Testis (tissue), 3 donors: Measurements from ENCODE around the gene HORMAD1. TPM values are rescaled to one million over a fixed set of nuclear protein-coding genes. Genes with fewer than 3 reads are reported as not detected.

Experiments
- DNase-seq: peaks from one replicate; pipeline ENCODE4 v3.0.0-alpha.2; 2019
- H3K27ac ChIP-seq, 2 donors: fragments of 200-600 bp; sonication (generic); one replicate each; pipeline ENCODE4 v1.5.1; 2019
- H3K27me3 ChIP-seq: fragments of 200-600 bp; sonication (generic); one replicate; pipeline ENCODE4 v1.5.1; 2019
- H3K36me3 ChIP-seq: fragments of 200-600 bp; sonication (generic); one replicate; pipeline ENCODE4 v1.5.1; 2017; ENCODE audit warnings: low read depth; ENCODE audit errors: missing control alignments
- H3K4me1 ChIP-seq: fragments of 200-600 bp; sonication (generic); one replicate; pipeline ENCODE4 v1.5.1; 2019
- H3K4me3 ChIP-seq, 2 donors: fragments of 200-600 bp; sonication (generic); one replicate each; pipeline ENCODE4 v1.5.1; 2017 to 2019
- H3K9me3 ChIP-seq: fragments of 200-600 bp; sonication (generic); one replicate; pipeline ENCODE4 v1.5.1; 2017
- POLR2A ChIP-seq: fragments of 450-650 bp; IDR thresholded peaks from one replicate; pipeline ENCODE4 v1.6.1; 2017; ENCODE audit warnings: antibody characterized with exemption, mild to moderate bottlenecking, moderate library complexity
- WGBS, 2 donors: methylation state at CpG; one replicate each; pipeline ENCODE4 v1.1.5; 2018; 5-methylcytosine and 5-hydroxymethylcytosine counted together
- intact Hi-C: fragments of 100-400 bp; cut with DNase I; formaldehyde crosslinking; loops from one replicate; pipeline ENCODE4 v1.15.1; 2023; ENCODE audit warnings: low total_unique reads
- polyA plus RNA-seq: library from polyadenylated mRNA; stranded (reverse); fragments of 350-450 nt; fragmentation: Illumina TruSeq; extraction: RNeasy Lipid Tissue Mini Kit (QIAGEN cat#74804); gene quantifications from one replicate; pipeline ENCODE4 v1.2.3, GENCODE V29; 2014; ENCODE audit warnings: low read depth, low replicate concordance; ENCODE audit not compliant: insufficient read depth
- total RNA-seq, 2 donors: library from RNA; depleted of rRNA; stranded (reverse); fragments of >200 nt; gene quantifications; one replicate each; pipeline ENCODE4 v1.2.3, GENCODE V29; 2016
- TF ChIP-seq, protein P1 (sequence below), 3 experiments: fragments of 450-650 bp in 2 of 3; fragments of 200-600 bp in 1 of 3; sonication (generic) in 1 of 3; IDR thresholded peaks; one replicate each; pipeline ENCODE4 v1.5.1; 2016 to 2019; ENCODE audit warnings: antibody characterized with exemption in 3 of 3, mild to moderate bottlenecking in 2 of 3, moderate library complexity in 1 of 3

HORMAD1 gene
- total and polyA plus RNA-seq, 3 donors from 2014 or later = 56.6 to 164 (median 89.9) TPM

GRCh38 chr1:150751443-150751842, 30.7 kb upstream of the HORMAD1 start:
- Histone ChIP-seq H3K27ac (no peak overlapping the region), H3K9me3 (no peaks in the 10 kb centered on the region), H3K36me3 (no peaks in the 10 kb centered on the region), H3K27me3 (no peaks in the 10 kb centered on the region), H3K4me1 (no peaks in the 10 kb centered on the region), H3K4me3 (no peak overlapping the region)
- TF ChIP-seq, protein P1, sequence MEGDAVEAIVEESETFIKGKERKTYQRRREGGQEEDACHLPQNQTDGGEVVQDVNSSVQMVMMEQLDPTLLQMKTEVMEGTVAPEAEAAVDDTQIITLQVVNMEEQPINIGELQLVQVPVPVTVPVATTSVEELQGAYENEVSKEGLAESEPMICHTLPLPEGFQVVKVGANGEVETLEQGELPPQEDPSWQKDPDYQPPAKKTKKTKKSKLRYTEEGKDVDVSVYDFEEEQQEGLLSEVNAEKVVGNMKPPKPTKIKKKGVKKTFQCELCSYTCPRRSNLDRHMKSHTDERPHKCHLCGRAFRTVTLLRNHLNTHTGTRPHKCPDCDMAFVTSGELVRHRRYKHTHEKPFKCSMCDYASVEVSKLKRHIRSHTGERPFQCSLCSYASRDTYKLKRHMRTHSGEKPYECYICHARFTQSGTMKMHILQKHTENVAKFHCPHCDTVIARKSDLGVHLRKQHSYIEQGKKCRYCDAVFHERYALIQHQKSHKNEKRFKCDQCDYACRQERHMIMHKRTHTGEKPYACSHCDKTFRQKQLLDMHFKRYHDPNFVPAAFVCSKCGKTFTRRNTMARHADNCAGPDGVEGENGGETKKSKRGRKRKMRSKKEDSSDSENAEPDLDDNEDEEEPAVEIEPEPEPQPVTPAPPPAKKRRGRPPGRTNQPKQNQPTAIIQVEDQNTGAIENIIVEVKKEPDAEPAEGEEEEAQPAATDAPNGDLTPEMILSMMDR (IDR thresholded peaks at IDR 0.05) = no peak
- TF ChIP-seq POLR2A = no peak
- no peak for DNase-seq
- intact Hi-C loops = no loop called here
- WGBS, 2 donors = 91 to 92% methylated on average over 6 of the region's 6 CpGs

GRCh38 chr1:150749720-150750311, 29.1 kb upstream of the HORMAD1 start:
- intact Hi-C loops = no loop called here
- DNase-seq = no peak
- 87 to 89% methylated on average over 8 of the region's 8 CpGs for WGBS, 2 donors
- no peak overlapping the region for H3K4me3 ChIP-seq
- no peaks in the 10 kb centered on the region for H3K36me3 ChIP-seq
- no peaks in the 10 kb centered on the region for H3K4me1 ChIP-seq
- TF ChIP-seq POLR2A = no peak
- H3K9me3 ChIP-seq = no peaks in the 10 kb centered on the region
- no peaks in the 10 kb centered on the region for H3K27me3 ChIP-seq
- H3K27ac ChIP-seq = no peak overlapping the region

- DNase-seq = no peak
- Histone ChIP-seq H3K4me1 (no peaks in the 10 kb centered on the region), H3K27ac (no peak overlapping the region), H3K36me3 (no peaks in the 10 kb centered on the region), H3K27me3 (no peaks in the 10 kb centered on the region), H3K9me3 (no peaks in the 10 kb centered on the region), H3K4me3 (no peak overlapping the region)
- TF ChIP-seq, protein P1 (IDR thresholded peaks at IDR 0.05) = no peak
- no peak for TF ChIP-seq POLR2A
- intact Hi-C loops = no loop called here
- WGBS, 2 donors = 93% methylated on average over 12 of the region's 12 CpGs
Measured at GRCh38 chr1:150748878-150749719, 28.4 kb upstream of the HORMAD1 start.

- no peak for DNase-seq
- Histone ChIP-seq H3K36me3 (no peaks in the 10 kb centered on the region), H3K4me3 (no peak overlapping the region), H3K27me3 (no peaks in the 10 kb centered on the region), H3K27ac (no peak overlapping the region), H3K4me1 (no peaks in the 10 kb centered on the region), H3K9me3 (no peaks in the 10 kb centered on the region)
- intact Hi-C loops = no loop called here
- WGBS, 2 donors = 70 to 80% methylated on average over 3 of the region's 3 CpGs
- TF ChIP-seq POLR2A = no peak
- TF ChIP-seq, protein P1 (IDR thresholded peaks at IDR 0.05) = no peak
Measured at GRCh38 chr1:150730130-150730721, 9.5 kb upstream of the HORMAD1 start.

GRCh38 chr1:150724336-150724735, 3.6 kb upstream of the HORMAD1 start:
- DNase-seq = no peak

More at GRCh38 chr1:150724336-150724735, 3.6 kb upstream of the HORMAD1 start:
- TF ChIP-seq, protein P1 (IDR thresholded peaks at IDR 0.05) = no peak
- TF ChIP-seq POLR2A = no peak
- Histone ChIP-seq H3K27ac (no peak overlapping the region), H3K27me3 (no peaks in the 10 kb centered on the region), H3K4me1 (no peaks in the 10 kb centered on the region), H3K9me3 (no peaks in the 10 kb centered on the region), H3K4me3 (no peak overlapping the region), H3K36me3 (no peaks in the 10 kb centered on the region)
- 74 to 90% methylated on average over 2 of the region's 2 CpGs for WGBS, 2 donors
- intact Hi-C loops = no loop called here
